HG03039 (cell line): ENCODE results near the gene FCER1A.

ENCODE experiments used
- ATAC-seq: cut with Tn5 transposase; IDR thresholded peaks from one replicate; pipeline ENCODE4 v1.9.1; 2021; ENCODE audit warnings: mild to moderate bottlenecking, moderate library complexity; ENCODE audit not compliant: unreplicated experiment

Gene FCER1A

GRCh38 chr1:159302095-159302494, at the start of gene FCER1A:
Gene FCER1A (plus strand): TSS chr1:159302336. CDS start chr1:159302365, 29 bp downstream.
- no peak for ATAC-seq

GRCh38 chr1:159261311-159261710, 40.8 kb upstream of the FCER1A start:
- ATAC-seq = no peak

GRCh38 chr1:159261721-159262494, 40.2 kb upstream of the FCER1A start:
- no peak for ATAC-seq

GRCh38 chr1:159266832-159267231, 35.3 kb upstream of the FCER1A start:
- no peak for ATAC-seq

- ATAC-seq = no peak
These were observed 27.5 kb upstream of the FCER1A start for GRCh38 chr1:159274631-159275030.

GRCh38 chr1:159275891-159276290, 26.2 kb upstream of the FCER1A start:
- no peak for ATAC-seq

- no peak for ATAC-seq
These were observed 22.4 kb upstream of the FCER1A start for GRCh38 chr1:159279773-159280172.

- no peak for ATAC-seq
These were observed 20.0 kb upstream of the FCER1A start for GRCh38 chr1:159282118-159282517.

- no peak for ATAC-seq
These were observed 13.1 kb upstream of the FCER1A start for GRCh38 chr1:159289060-159289459.

- ATAC-seq = no peak
These were observed 10.7 kb upstream of the FCER1A start for GRCh38 chr1:159291424-159291823.

- no peak for ATAC-seq
These were observed 5.3 kb upstream of the FCER1A start for GRCh38 chr1:159296706-159297375.

GRCh38 chr1:159300146-159300545, 2.0 kb upstream of the FCER1A start:
- no peak for ATAC-seq

GRCh38 chr1:159307346-159308020, 5.3 kb downstream of the FCER1A start:
- ATAC-seq = no peak

GRCh38 chr1:159311679-159312078, 9.5 kb downstream of the FCER1A start:
- no peak for ATAC-seq

- ATAC-seq = no peak
These were observed 13.2 kb downstream of the FCER1A start for GRCh38 chr1:159315381-159315780.

- ATAC-seq = no peak
These were observed 16.8 kb downstream of the FCER1A start for GRCh38 chr1:159318784-159319551.

GRCh38 chr1:159334797-159335196, 32.7 kb downstream of the FCER1A start:
- no peak for ATAC-seq

GRCh38 chr1:159338018-159338417, 35.9 kb downstream of the FCER1A start:
- no peak for ATAC-seq

GRCh38 chr1:159339536-159339935, 37.4 kb downstream of the FCER1A start:
- no peak for ATAC-seq

GRCh38 chr1:159341736-159342135, 39.6 kb downstream of the FCER1A start:
- no peak for ATAC-seq
